Measurements from ENCODE around the gene POGLUT2.

DNA sequence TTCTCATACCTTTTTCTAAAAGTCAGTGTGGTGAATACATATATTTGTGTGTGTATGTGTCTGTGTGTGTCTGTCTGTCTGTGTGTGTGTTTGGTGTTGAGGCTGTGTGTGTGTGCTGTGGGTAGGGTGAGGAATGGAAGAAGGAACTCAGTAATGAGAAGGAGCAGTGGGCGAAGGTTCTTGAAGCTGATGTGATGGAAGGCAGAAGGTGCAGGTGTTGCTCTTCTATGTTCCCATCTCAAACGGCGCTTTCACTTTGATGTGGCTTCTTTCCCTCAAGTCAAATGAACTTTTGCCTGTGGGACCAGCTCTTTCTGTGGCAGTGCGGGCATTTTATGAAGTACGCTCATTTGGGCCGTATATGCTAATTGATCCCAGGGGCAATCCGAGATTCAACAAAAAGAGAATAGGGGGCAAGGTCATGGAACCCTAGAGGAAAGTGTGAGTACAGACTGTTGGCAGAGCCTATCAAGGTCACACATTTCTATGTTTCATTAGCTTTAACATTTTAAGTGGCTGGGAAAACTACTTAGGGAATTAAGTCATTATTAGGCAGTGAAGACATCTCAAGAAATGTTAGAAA, 15.3 kb upstream of the POGLUT2 start:
- TF ChIP-seq, protein P1, sequence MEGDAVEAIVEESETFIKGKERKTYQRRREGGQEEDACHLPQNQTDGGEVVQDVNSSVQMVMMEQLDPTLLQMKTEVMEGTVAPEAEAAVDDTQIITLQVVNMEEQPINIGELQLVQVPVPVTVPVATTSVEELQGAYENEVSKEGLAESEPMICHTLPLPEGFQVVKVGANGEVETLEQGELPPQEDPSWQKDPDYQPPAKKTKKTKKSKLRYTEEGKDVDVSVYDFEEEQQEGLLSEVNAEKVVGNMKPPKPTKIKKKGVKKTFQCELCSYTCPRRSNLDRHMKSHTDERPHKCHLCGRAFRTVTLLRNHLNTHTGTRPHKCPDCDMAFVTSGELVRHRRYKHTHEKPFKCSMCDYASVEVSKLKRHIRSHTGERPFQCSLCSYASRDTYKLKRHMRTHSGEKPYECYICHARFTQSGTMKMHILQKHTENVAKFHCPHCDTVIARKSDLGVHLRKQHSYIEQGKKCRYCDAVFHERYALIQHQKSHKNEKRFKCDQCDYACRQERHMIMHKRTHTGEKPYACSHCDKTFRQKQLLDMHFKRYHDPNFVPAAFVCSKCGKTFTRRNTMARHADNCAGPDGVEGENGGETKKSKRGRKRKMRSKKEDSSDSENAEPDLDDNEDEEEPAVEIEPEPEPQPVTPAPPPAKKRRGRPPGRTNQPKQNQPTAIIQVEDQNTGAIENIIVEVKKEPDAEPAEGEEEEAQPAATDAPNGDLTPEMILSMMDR (IDR thresholded peaks at IDR 0.05; ENCODE audit: low read depth, low read length, missing input control) = no peak
- no peak for TF ChIP-seq MAX (IDR thresholded peaks at IDR 0.05)
- TF ChIP-seq ATF3 (IDR thresholded peaks at IDR 0.05) = no peak
- TF ChIP-seq TAF1 (conservative IDR thresholded peaks at IDR 0.05) = no peak
- TF ChIP-seq RAD21 (IDR thresholded peaks at IDR 0.05) = no peak
- TF ChIP-seq ZBTB33 (IDR thresholded peaks at IDR 0.05) = no peak
- TF ChIP-seq GABPA (IDR thresholded peaks at IDR 0.05 in 1 of 2, conservative IDR thresholded peaks at IDR 0.05 in 1 of 2) = no peak
- no peak for TF ChIP-seq EGR1 (IDR thresholded peaks at IDR 0.05; ENCODE audit: low read depth in 2 of 2)
- no peak for TF ChIP-seq JUND (IDR thresholded peaks at IDR 0.05)
- TF ChIP-seq, protein P2, sequence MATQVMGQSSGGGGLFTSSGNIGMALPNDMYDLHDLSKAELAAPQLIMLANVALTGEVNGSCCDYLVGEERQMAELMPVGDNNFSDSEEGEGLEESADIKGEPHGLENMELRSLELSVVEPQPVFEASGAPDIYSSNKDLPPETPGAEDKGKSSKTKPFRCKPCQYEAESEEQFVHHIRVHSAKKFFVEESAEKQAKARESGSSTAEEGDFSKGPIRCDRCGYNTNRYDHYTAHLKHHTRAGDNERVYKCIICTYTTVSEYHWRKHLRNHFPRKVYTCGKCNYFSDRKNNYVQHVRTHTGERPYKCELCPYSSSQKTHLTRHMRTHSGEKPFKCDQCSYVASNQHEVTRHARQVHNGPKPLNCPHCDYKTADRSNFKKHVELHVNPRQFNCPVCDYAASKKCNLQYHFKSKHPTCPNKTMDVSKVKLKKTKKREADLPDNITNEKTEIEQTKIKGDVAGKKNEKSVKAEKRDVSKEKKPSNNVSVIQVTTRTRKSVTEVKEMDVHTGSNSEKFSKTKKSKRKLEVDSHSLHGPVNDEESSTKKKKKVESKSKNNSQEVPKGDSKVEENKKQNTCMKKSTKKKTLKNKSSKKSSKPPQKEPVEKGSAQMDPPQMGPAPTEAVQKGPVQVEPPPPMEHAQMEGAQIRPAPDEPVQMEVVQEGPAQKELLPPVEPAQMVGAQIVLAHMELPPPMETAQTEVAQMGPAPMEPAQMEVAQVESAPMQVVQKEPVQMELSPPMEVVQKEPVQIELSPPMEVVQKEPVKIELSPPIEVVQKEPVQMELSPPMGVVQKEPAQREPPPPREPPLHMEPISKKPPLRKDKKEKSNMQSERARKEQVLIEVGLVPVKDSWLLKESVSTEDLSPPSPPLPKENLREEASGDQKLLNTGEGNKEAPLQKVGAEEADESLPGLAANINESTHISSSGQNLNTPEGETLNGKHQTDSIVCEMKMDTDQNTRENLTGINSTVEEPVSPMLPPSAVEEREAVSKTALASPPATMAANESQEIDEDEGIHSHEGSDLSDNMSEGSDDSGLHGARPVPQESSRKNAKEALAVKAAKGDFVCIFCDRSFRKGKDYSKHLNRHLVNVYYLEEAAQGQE (IDR thresholded peaks at IDR 0.05) = no peak
- TF ChIP-seq SP1 (IDR thresholded peaks at IDR 0.05) = no peak
- no peak for TF ChIP-seq HNF4A (conservative IDR thresholded peaks at IDR 0.05)

Data from liver (tissue), 3 donors.